H9 (cell line): ENCODE results near the gene POLR2L. TPM values are rescaled to one million over a fixed set of nuclear protein-coding genes. Genes with fewer than 3 reads are reported as not detected.

Experiments
- DNase-seq: peaks from one replicate; pipeline ENCODE4 v3.0.0-alpha.2; 2017
- H2AFZ ChIP-seq: one replicate; pipeline ENCODE4 v1.6.1; 2013; ENCODE audit warnings: mild to moderate bottlenecking, low read length, control low read depth, moderate library complexity
- H2AK5ac ChIP-seq: 2 replicates; pipeline ENCODE4 v1.6.1; 2013; ENCODE audit warnings: low read length, control low read depth, mixed read lengths; ENCODE audit not compliant: insufficient read length
- H2BK120ac ChIP-seq: one replicate; pipeline ENCODE4 v1.6.1; 2013; ENCODE audit warnings: low read depth, mild to moderate bottlenecking, low read length, control low read depth, inconsistent platforms; ENCODE audit not compliant: poor library complexity, severe bottlenecking
- H2BK12ac ChIP-seq: 2 replicates; pipeline ENCODE4 v1.6.1; 2013; ENCODE audit warnings: low read length, control low read depth, mixed read lengths, low read depth; ENCODE audit not compliant: insufficient read length
- H2BK15ac ChIP-seq: 2 replicates; pipeline ENCODE4 v1.6.1; 2013; ENCODE audit warnings: low read depth, low read length, control low read depth
- H2BK20ac ChIP-seq: one replicate; pipeline ENCODE4 v1.6.1; 2013; ENCODE audit warnings: low read depth, mild to moderate bottlenecking, low read length, control low read depth, inconsistent platforms; ENCODE audit not compliant: poor library complexity, severe bottlenecking
- H2BK5ac ChIP-seq: 2 replicates; pipeline ENCODE4 v1.6.1; 2013; ENCODE audit warnings: low read length, control low read depth, mixed read lengths; ENCODE audit not compliant: insufficient read length
- H3K14ac ChIP-seq: 2 replicates; pipeline ENCODE4 v1.6.1; 2013; ENCODE audit warnings: low read length, control low read depth; ENCODE audit not compliant: insufficient read depth
- H3K18ac ChIP-seq: 2 replicates; pipeline ENCODE4 v1.6.1; 2013; ENCODE audit warnings: low read depth, mild to moderate bottlenecking, mixed read lengths, low read length, control low read depth; ENCODE audit not compliant: insufficient read length
- H3K23ac ChIP-seq: 2 replicates; pipeline ENCODE4 v1.6.1; 2013; ENCODE audit warnings: low read length, control low read depth, mixed read lengths, low read depth; ENCODE audit not compliant: insufficient read length
- H3K23me2 ChIP-seq: 2 replicates; pipeline ENCODE4 v1.6.1; 2013; ENCODE audit warnings: low read depth, mild to moderate bottlenecking, mixed read lengths, low read length, control low read depth; ENCODE audit not compliant: insufficient read length, poor library complexity, severe bottlenecking
- H3K27ac ChIP-seq: 2 replicates; pipeline ENCODE4 v1.5.1; 2013; ENCODE audit warnings: low read length, control low read depth, mixed read lengths, low read depth; ENCODE audit not compliant: insufficient read length
- H3K27me3 ChIP-seq: 2 replicates; pipeline ENCODE4 v1.6.1; 2013; ENCODE audit warnings: low read length, control low read depth, inconsistent platforms; ENCODE audit not compliant: insufficient read depth
- H3K4ac ChIP-seq: 2 replicates; pipeline ENCODE4 v1.6.1; 2013; ENCODE audit warnings: low read depth, mild to moderate bottlenecking, control low read depth, inconsistent platforms, low read length, moderate library complexity
- H3K4me1 ChIP-seq: 2 replicates; pipeline ENCODE4 v1.6.1; 2013; ENCODE audit warnings: low read length, control low read depth, inconsistent platforms; ENCODE audit not compliant: insufficient read depth
- H3K4me2 ChIP-seq: 2 replicates; pipeline ENCODE4 v1.6.1; 2013; ENCODE audit warnings: low read length, control low read depth, mixed read lengths; ENCODE audit not compliant: insufficient read length, insufficient read depth
- H3K56ac ChIP-seq: 2 replicates; pipeline ENCODE4 v1.6.1; 2013; ENCODE audit warnings: low read depth, mild to moderate bottlenecking, mixed read lengths, low read length, control low read depth; ENCODE audit not compliant: insufficient read length
- H3K79me1 ChIP-seq: 2 replicates; pipeline ENCODE4 v1.6.1; 2013; ENCODE audit warnings: low read depth, mild to moderate bottlenecking, moderate library complexity, low read length, control low read depth, inconsistent platforms; ENCODE audit not compliant: insufficient read depth, poor library complexity, severe bottlenecking
- H3K79me2 ChIP-seq: 2 replicates; pipeline ENCODE4 v1.6.1; 2013; ENCODE audit warnings: low read length, control low read depth, inconsistent platforms; ENCODE audit not compliant: insufficient read depth
- H3K9ac ChIP-seq: 2 replicates; pipeline ENCODE4 v1.6.1; 2013; ENCODE audit warnings: low read length, control low read depth, mixed read lengths; ENCODE audit not compliant: insufficient read length; ENCODE audit errors: extremely low read depth
- H3K9me3 ChIP-seq: one replicate; pipeline ENCODE4 v1.6.1; 2013; ENCODE audit warnings: low read depth, low read length, inconsistent platforms; ENCODE audit not compliant: control insufficient read depth
- H3T11ph ChIP-seq: one replicate; pipeline ENCODE4 v1.6.1; 2013; ENCODE audit warnings: mild to moderate bottlenecking, low read length, control low read depth, inconsistent platforms
- H4K20me1 ChIP-seq: one replicate; pipeline ENCODE4 v1.6.1; 2013; ENCODE audit not compliant: control insufficient read depth, insufficient read length, insufficient read depth
- H4K5ac ChIP-seq: 2 replicates; pipeline ENCODE4 v1.6.1; 2013; ENCODE audit warnings: low read depth, mild to moderate bottlenecking, mixed read lengths, low read length, control low read depth; ENCODE audit not compliant: insufficient read length
- H4K8ac ChIP-seq: replicated peaks from 2 replicates; pipeline ENCODE4 v1.6.1; 2013; ENCODE audit warnings: low read length, control low read depth, mixed read lengths, low read depth; ENCODE audit not compliant: insufficient read length
- H4K91ac ChIP-seq: 2 replicates; pipeline ENCODE4 v1.6.1; 2013; ENCODE audit warnings: low read depth, mild to moderate bottlenecking, moderate library complexity, mixed read lengths, low read length, control low read depth; ENCODE audit not compliant: insufficient read length
- H3K27ac Mint-ChIP-seq, 3 experiments: 2 replicates in 2 of 3; 3 replicates in 1 of 3; pipeline ENCODE4 v1.8.0; 2020 to 2021; ENCODE audit warnings: mixed read lengths in 3 of 3, mild to moderate bottlenecking in 1 of 3, moderate library complexity in 1 of 3
- H3K27me3 Mint-ChIP-seq: 2 replicates; pipeline ENCODE4 v1.8.0; 2021; ENCODE audit warnings: low read depth, mild to moderate bottlenecking, moderate library complexity, mixed read lengths
- H3K36me3 Mint-ChIP-seq, 3 experiments: 2 replicates in 2 of 3; 3 replicates in 1 of 3; pipeline ENCODE4 v1.8.0; 2020 to 2021; ENCODE audit warnings: low read depth in 3 of 3, mixed read lengths in 3 of 3; ENCODE audit not compliant: insufficient read depth in 1 of 3
- H3K4me1 Mint-ChIP-seq, 2 experiments: 2 replicates each; pipeline ENCODE4 v1.8.0; 2020; ENCODE audit warnings: mixed read lengths in 2 of 2
- H3K4me3 Mint-ChIP-seq, 2 experiments: 2 replicates in 1 of 2; 3 replicates in 1 of 2; pipeline ENCODE4 v1.8.0; 2020 to 2021; ENCODE audit warnings: mild to moderate bottlenecking in 2 of 2, mixed read lengths in 2 of 2, moderate library complexity in 1 of 2
- H3K9me3 Mint-ChIP-seq, 2 experiments: 2 replicates in 1 of 2; 3 replicates in 1 of 2; pipeline ENCODE4 v1.8.0; 2020; ENCODE audit warnings: mild to moderate bottlenecking in 2 of 2, mixed read lengths in 2 of 2, moderate library complexity in 1 of 2
- WGBS: extraction: QIAGEN DNeasy Blood & Tissue Kit; methylation state at CpG from one replicate; pipeline ENCODE4 v1.1.7; 2013; ENCODE audit warnings: missing lambda C conversion rate, low lambda C conversion rate, mixed read lengths; ENCODE audit not compliant: insufficient read length; ENCODE audit errors: extremely low coverage; 5-methylcytosine and 5-hydroxymethylcytosine counted together
- total RNA-seq: library from RNA; stranded (reverse); gene quantifications from 2 replicates; pipeline ENCODE4 v1.2.1, GENCODE V29; 2021
- TF ChIP-seq, protein P1 (sequence below): fragments of 200-600 bp; sonication (generic); conservative IDR thresholded peaks from 3 replicates; pipeline ENCODE4 v1.8.0; 2021; ENCODE audit warnings: antibody characterized with exemption, mild to moderate bottlenecking

Gene POLR2L
- total RNA-seq, 1 experiment from 2014 or later = 135 TPM

GRCh38 chr11:790721-791564 is 51.4 kb downstream of the POLR2L start:
- H3K4me3 Mint-ChIP-seq = peak overlapping the region in 1 of 2 experiments; percentile 66; a peak in 3 of 5 replicates
- H2BK5ac ChIP-seq = no peak overlapping the region

More at GRCh38 chr11:790721-791564, 51.4 kb downstream of the POLR2L start:
- Mint-ChIP-seq H3K9me3 (no peaks in the 10 kb centered on the region), H3K27me3 (peaks cover 3% of the 10 kb centered on the region; the same call in 1 of the 2 replicates), H3K36me3 (peaks cover 0 to 16% (median 3%) of the 10 kb centered on the region in 3 experiments; a peak in 2 of 7 replicates), H3K27ac (0 out of 7 replicates have a peak overlapping the region, but pooled peaks of 1 of the 3 experiments have one; percentile 78), H3K4me1 (peaks cover 7 to 31% of the 10 kb centered on the region in 2 experiments)
- H2BK20ac ChIP-seq = no peak overlapping the region
- no peak overlapping the region for H3K27ac ChIP-seq
- H3T11ph ChIP-seq = no peak overlapping the region
- no peaks in the 10 kb centered on the region for H3K27me3 ChIP-seq
- TF ChIP-seq, protein P1, sequence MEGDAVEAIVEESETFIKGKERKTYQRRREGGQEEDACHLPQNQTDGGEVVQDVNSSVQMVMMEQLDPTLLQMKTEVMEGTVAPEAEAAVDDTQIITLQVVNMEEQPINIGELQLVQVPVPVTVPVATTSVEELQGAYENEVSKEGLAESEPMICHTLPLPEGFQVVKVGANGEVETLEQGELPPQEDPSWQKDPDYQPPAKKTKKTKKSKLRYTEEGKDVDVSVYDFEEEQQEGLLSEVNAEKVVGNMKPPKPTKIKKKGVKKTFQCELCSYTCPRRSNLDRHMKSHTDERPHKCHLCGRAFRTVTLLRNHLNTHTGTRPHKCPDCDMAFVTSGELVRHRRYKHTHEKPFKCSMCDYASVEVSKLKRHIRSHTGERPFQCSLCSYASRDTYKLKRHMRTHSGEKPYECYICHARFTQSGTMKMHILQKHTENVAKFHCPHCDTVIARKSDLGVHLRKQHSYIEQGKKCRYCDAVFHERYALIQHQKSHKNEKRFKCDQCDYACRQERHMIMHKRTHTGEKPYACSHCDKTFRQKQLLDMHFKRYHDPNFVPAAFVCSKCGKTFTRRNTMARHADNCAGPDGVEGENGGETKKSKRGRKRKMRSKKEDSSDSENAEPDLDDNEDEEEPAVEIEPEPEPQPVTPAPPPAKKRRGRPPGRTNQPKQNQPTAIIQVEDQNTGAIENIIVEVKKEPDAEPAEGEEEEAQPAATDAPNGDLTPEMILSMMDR = no peak
- no CpG with 5 or more reads among the region's 18 CpGs for WGBS
- no peak overlapping the region for H4K91ac ChIP-seq
- no peak overlapping the region for H3K23ac ChIP-seq
- no peak overlapping the region for H2BK15ac ChIP-seq
- H2BK12ac ChIP-seq = no peak overlapping the region
- H3K9ac ChIP-seq = no peak overlapping the region
- peak; percentile 89 for DNase-seq
- H3K14ac ChIP-seq = no peak overlapping the region; the same call in 1 of the 2 replicates
- no peak overlapping the region for H3K56ac ChIP-seq
- no peak overlapping the region for H2AFZ ChIP-seq
- H4K5ac ChIP-seq = no peak overlapping the region
- no peak overlapping the region for H2BK120ac ChIP-seq
- H4K8ac ChIP-seq = no peak overlapping the region
- H2AK5ac ChIP-seq = no peak overlapping the region
- H3K4me2 ChIP-seq = no peak overlapping the region
- H3K9me3 ChIP-seq = no peaks in the 10 kb centered on the region
- no peaks in the 10 kb centered on the region; the same call in 1 of the 2 replicates for H3K4me1 ChIP-seq
- no peak overlapping the region for H3K4ac ChIP-seq
- H3K79me1 ChIP-seq = no peaks in the 10 kb centered on the region
- H3K23me2 ChIP-seq = peaks cover 4% of the 10 kb centered on the region
- H4K20me1 ChIP-seq = no peaks in the 10 kb centered on the region
- H3K79me2 ChIP-seq = no peaks in the 10 kb centered on the region
- H3K18ac ChIP-seq = no peak overlapping the region
